Hematopoietic multipotent progenitor cell treated with erythropoietin and hydrocortisone succinate and interleukin-3 and kit ligand, for 8 days (in vitro differentiated cells): Measurements from ENCODE around the gene EPDR1.

Source experiments
- DNase-seq: peaks from one replicate; pipeline ENCODE4 v3.0.0-alpha.2; 2015

EPDR1 gene

GRCh38 chr7:37982423-37982822, 62.0 kb downstream of the EPDR1 start:
- DNase-seq: no peak

- no peak for DNase-seq
These were observed 64.4 kb downstream of the EPDR1 start for GRCh38 chr7:37984750-37985390.

GRCh38 chr7:37986908-37987330, 66.5 kb downstream of the EPDR1 start:
- DNase-seq: no peak

GRCh38 chr7:37987732-37988131, 67.3 kb downstream of the EPDR1 start:
- peak; percentile 32 for DNase-seq

- DNase-seq: no peak
These were observed 68.5 kb downstream of the EPDR1 start for GRCh38 chr7:37988721-37989650.

- peak; percentile 9 for DNase-seq
These were observed 69.9 kb downstream of the EPDR1 start for GRCh38 chr7:37990337-37990736.

GRCh38 chr7:37993060-37993501, 72.6 kb downstream of the EPDR1 start:
- DNase-seq: no peak

- no peak for DNase-seq
These were observed 79.2 kb downstream of the EPDR1 start for GRCh38 chr7:37999673-38000072.

- no peak for DNase-seq
These were observed 79.8 kb downstream of the EPDR1 start for GRCh38 chr7:38000272-38000671.
